ENCODE data around the gene ENTHD1.

Gene ENTHD1

GRCh38 chr22:39721206-39722031 is 172.1 kb downstream of the ENTHD1 start:
- DNase-seq (ENCODE audit: insufficient read length, low spot score) (no peak), FAIRE-seq (no peak)
- no peak for TF ChIP-seq CTCF (IDR thresholded peaks at IDR 0.05; ENCODE audit: insufficient read depth, missing control alignments)

- no peak for TF ChIP-seq CTCF (IDR thresholded peaks at IDR 0.05; ENCODE audit: insufficient read depth, missing control alignments)
- FAIRE-seq (no peak), DNase-seq (ENCODE audit: insufficient read length, low spot score) (no peak)
These were observed 173.8 kb downstream of the ENTHD1 start for GRCh38 chr22:39719559-39720450.

GRCh38 chr22:39718921-39719475 is 174.6 kb downstream of the ENTHD1 start:
- no peak for DNase-seq (ENCODE audit: insufficient read length, low spot score)
- FAIRE-seq, result no peak
- TF ChIP-seq CTCF (IDR thresholded peaks at IDR 0.05; ENCODE audit: insufficient read depth, missing control alignments), result no peak

GRCh38 chr22:39718206-39718605 is 175.4 kb downstream of the ENTHD1 start:
- DNase-seq (ENCODE audit: insufficient read length, low spot score) (no peak), FAIRE-seq (no peak)
- no peak for TF ChIP-seq CTCF (IDR thresholded peaks at IDR 0.05; ENCODE audit: insufficient read depth, missing control alignments)

- DNase-seq (ENCODE audit: insufficient read length, low spot score) (no peak), FAIRE-seq (no peak)
- TF ChIP-seq CTCF (IDR thresholded peaks at IDR 0.05; ENCODE audit: insufficient read depth, missing control alignments), result no peak
These were observed 176.5 kb downstream of the ENTHD1 start for GRCh38 chr22:39717099-39717498.

GRCh38 chr22:39716534-39716933 is 177.0 kb downstream of the ENTHD1 start:
- no peak for FAIRE-seq
- TF ChIP-seq CTCF (IDR thresholded peaks at IDR 0.05; ENCODE audit: insufficient read depth, missing control alignments), result no peak
- DNase-seq (ENCODE audit: insufficient read length, low spot score), result no peak
